Left lung (tissue), 10 donors: Measurements from ENCODE around the gene CAMTA1. TPM values are rescaled to one million over a fixed set of nuclear protein-coding genes. Genes with fewer than 3 reads are reported as not detected.

Experiments
- ATAC-seq: fragments of 200-7000 bp; cut with Tn5 transposase; one replicate; pipeline ENCODE4 v1.9.1; 2020; ENCODE audit warnings: moderate library complexity
- DNase-seq, 4 donors: peaks; one replicate each; pipeline ENCODE4 v3.0.0-alpha.2; 2013 to 2020
- H3K27ac ChIP-seq, 2 donors: fragments of 200-600 bp; sonication (generic) in 1 of 2; one replicate each; pipeline versions ENCODE4 v1.5.0 to v1.8.0; 2020 to 2021
- H3K27me3 ChIP-seq, 2 donors: fragments of 200-600 bp; sonication (generic) in 1 of 2; one replicate each; pipeline versions ENCODE4 v1.5.0 to v1.8.0; 2020 to 2021
- H3K36me3 ChIP-seq, 2 donors: fragments of 200-600 bp; sonication (generic) in 1 of 2; one replicate each; pipeline versions ENCODE4 v1.5.0 to v1.8.0; 2020 to 2021
- H3K4me1 ChIP-seq, 2 donors: fragments of 200-600 bp; one replicate each; pipeline ENCODE4 v1.8.0; 2021
- H3K4me3 ChIP-seq, 2 donors: fragments of 200-600 bp; sonication (generic) in 1 of 2; one replicate each; pipeline versions ENCODE4 v1.5.0 to v1.8.0; 2020 to 2021; ENCODE audit warnings: mild to moderate bottlenecking in 1 of 2
- H3K9me3 ChIP-seq, 2 donors: fragments of 200-600 bp; sonication (generic) in 1 of 2; one replicate each; pipeline versions ENCODE4 v1.5.0 to v1.8.0; 2020 to 2021
- intact Hi-C, 2 donors: fragments of 100-400 bp; cut with DNase I; formaldehyde crosslinking; loops; one replicate each; pipeline versions ENCODE4 v1.11.2 to v1.14.2; 2022
- polyA plus RNA-seq, 6 donors: library from polyadenylated mRNA; unstranded; fragments of 120-200 nt; gene quantifications; one replicate each; pipeline ENCODE4 v1.2.1, GENCODE V29; 2013; ENCODE audit not compliant: insufficient read length in 6 of 6
- total RNA-seq, 2 donors: library from RNA; stranded (reverse); fragmentation: NEBNext Ultra II Directional; extraction: Animal tissue kit (Norgen Biotek cat#: 25700); gene quantifications; one replicate each; pipeline ENCODE4 v1.2.1, GENCODE V29; 2021
- TF ChIP-seq, protein P1 (sequence below), 2 donors: fragments of 200-600 bp; sonication (generic) in 1 of 2; IDR thresholded peaks; one replicate each; pipeline versions ENCODE4 v1.5.0 to v1.8.0; 2021; ENCODE audit warnings: antibody characterized with exemption in 2 of 2
- donor health status: DM: no; HTN: yes; CAD: no.
- donor health status: DM: no; HTN: no; CAD: no.

The CAMTA1 gene
- total and polyA plus RNA-seq, 8 donors: 42.7 to 69.1 (median 49.4) TPM

DNA sequence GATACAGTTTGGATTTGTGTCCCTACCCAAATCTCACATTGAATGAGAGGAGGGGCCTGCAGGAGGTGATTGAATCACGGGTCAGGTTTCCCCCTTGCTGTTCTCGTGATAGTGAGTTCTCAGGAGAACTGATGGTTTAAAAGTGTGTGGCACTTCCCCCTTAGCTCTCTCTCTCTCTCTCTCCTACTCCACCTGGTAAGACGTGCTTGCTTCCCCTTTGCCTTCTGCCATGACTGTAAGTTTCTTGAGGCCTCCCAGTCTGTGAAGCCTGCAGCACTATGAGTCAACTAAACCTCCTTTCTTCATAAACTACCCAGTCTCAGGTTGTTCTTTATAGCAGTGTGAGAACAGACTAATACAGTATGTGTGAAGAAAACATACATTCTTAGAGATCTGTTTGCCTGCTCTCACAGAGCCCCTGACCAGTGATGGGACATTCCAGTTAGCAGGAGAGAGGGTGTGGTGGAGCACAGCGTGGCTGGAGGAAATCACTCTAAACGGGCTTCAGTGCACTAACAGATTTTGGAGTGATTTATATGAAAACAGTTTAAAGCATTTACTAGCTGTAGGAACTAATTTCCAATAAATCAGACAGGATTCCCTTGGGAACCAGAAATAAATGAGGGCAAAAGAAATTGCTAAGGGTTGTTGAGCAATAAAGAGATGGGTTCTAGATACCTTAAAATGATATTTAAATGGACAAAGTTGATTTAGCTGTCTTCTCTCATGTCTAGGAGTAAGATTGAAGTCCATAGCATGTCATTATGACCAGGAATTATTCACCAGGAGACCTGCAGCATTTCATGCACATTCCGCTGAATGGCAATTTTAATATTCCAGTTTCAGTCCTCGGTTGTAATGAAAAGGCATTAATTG, 411.0 kb downstream of the CAMTA1 start:
- Histone ChIP-seq H3K27me3 (peaks cover 0 to 20% of the 10 kb centered on the region in 2 donors), H3K27ac (no peak overlapping the region), H3K36me3 (no peaks in the 10 kb centered on the region), H3K4me3 (no peak overlapping the region), H3K9me3 (no peaks in the 10 kb centered on the region), H3K4me1 (no peaks in the 10 kb centered on the region)
- no peak for ATAC-seq
- DNase-seq: no peak
- TF ChIP-seq, protein P1, sequence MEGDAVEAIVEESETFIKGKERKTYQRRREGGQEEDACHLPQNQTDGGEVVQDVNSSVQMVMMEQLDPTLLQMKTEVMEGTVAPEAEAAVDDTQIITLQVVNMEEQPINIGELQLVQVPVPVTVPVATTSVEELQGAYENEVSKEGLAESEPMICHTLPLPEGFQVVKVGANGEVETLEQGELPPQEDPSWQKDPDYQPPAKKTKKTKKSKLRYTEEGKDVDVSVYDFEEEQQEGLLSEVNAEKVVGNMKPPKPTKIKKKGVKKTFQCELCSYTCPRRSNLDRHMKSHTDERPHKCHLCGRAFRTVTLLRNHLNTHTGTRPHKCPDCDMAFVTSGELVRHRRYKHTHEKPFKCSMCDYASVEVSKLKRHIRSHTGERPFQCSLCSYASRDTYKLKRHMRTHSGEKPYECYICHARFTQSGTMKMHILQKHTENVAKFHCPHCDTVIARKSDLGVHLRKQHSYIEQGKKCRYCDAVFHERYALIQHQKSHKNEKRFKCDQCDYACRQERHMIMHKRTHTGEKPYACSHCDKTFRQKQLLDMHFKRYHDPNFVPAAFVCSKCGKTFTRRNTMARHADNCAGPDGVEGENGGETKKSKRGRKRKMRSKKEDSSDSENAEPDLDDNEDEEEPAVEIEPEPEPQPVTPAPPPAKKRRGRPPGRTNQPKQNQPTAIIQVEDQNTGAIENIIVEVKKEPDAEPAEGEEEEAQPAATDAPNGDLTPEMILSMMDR (IDR thresholded peaks at IDR 0.05): no peak
- intact Hi-C loops: no loop called here

DNA sequence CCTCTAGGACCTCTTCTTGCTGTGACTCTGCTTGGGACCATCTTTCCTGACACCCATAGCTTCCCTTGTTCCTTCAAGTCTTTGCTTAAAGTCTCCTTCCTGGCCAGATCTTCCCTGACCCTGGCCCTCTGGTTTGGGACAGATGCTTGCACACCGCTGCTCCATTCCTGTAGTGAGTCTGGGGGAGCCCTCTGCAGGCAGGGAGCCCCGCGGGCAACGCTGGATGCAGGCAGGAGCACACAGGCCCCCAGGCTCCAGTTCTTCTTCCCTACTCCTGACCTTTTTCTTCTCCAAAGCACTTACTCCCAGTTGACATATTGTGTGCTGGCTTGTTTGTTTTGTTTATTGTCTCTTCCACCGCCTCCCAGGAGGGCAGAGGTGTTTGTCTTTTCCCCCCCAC, 413.4 kb downstream of the CAMTA1 start:
- no peak for ATAC-seq
- intact Hi-C loops: no loop called here
- peaks cover 0 to 20% of the 10 kb centered on the region in 2 donors for H3K27me3 ChIP-seq
- no peak overlapping the region for H3K4me3 ChIP-seq
- TF ChIP-seq, protein P1 (IDR thresholded peaks at IDR 0.05): no peak
- H3K27ac ChIP-seq: no peak overlapping the region
- H3K36me3 ChIP-seq: no peaks in the 10 kb centered on the region
- H3K4me1 ChIP-seq: no peaks in the 10 kb centered on the region
- no peak for DNase-seq
- H3K9me3 ChIP-seq: no peaks in the 10 kb centered on the region

DNA sequence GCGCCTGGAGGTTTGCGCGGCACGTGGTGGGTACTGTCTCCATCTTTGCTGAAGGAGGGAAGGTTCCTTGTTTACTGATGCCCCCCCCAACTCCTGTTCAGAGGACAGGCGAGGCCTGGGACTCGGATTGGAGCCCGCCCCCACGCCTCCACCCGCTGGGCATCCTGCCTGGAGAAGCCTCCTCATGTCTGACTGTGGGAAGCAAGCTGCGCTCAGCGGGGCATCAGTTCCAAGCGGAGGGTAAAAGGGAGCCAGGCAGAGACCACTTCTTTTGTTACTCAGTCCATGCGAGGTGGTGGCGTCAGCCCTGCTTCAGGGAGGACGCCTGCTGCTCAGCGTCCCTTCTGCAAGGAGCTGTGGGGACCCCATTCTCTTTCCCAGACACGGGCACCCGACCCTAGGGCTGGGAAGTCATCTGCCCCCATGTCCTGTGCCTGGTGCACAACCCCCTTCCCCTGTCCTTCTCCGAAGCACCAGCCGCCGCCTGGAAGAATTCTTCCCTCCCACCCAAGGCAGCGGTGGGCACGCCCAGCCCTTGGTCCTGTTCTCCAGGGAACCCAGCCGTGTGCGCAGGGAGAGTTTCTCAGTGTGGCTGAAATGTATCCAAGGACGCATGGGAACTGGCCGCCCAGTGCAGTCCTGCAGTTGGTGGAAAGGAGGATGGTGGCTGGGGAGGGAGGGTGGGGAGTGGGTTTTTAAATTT, 414.0 kb downstream of the CAMTA1 start:
- TF ChIP-seq, protein P1 (IDR thresholded peaks at IDR 0.05): no peak
- ATAC-seq (no peak), DNase-seq (no peak)
- no peaks in the 10 kb centered on the region for H3K4me1 ChIP-seq
- H3K9me3 ChIP-seq: no peaks in the 10 kb centered on the region
- H3K4me3 ChIP-seq: no peak overlapping the region
- H3K27ac ChIP-seq: no peak overlapping the region
- intact Hi-C loops: no loop called here
- H3K36me3 ChIP-seq: no peaks in the 10 kb centered on the region
- peaks cover 0 to 20% of the 10 kb centered on the region in 2 donors for H3K27me3 ChIP-seq

DNA sequence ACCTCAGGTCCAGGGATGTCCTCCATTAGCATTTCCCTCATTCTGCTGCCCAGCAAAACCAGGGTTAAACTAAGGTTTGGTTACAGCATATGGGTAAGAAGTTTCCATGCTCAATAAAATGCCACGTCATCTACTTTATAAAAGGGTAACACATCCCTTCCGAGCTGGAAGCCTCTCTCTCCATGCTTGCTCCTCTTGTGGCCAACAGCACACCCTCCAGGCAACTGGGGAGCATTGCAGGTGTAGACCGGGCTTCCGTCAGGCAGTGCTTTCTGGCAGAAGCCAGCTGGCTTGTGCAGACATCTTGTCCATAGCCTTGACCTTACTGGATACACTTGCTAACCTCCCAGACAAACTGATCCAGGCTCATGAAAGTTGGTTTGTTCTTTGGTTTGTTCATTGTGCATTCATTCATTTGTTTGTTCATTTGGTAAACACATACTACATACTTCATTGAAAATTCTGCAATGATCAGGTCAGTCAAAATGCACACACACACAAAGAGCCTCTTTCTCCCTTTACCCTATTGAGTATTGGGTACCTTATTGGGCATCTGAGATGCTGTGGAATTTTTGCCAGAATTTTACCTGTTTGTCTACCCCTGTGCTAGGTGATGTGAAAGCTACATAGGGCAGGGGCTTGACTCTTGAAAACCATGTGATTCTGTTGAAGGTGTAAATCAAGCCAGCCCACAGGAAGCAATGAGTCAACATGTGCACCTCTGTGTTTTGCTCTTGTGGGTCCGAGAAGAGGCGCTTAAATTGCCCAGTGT, 422.8 kb downstream of the CAMTA1 start:
- peaks cover 0 to 43% of the 10 kb centered on the region in 2 donors for H3K27me3 ChIP-seq
- H3K27ac ChIP-seq: no peak overlapping the region
- DNase-seq: peak in 2 of 4 donors; percentile 41 to 51
- ATAC-seq: peak; percentile 95
- H3K36me3 ChIP-seq: no peaks in the 10 kb centered on the region
- TF ChIP-seq, protein P1 (IDR thresholded peaks at IDR 0.05): peak; percentile 32 to 40
- H3K4me3 ChIP-seq: no peak overlapping the region
- intact Hi-C loops: no loop called here
- no peaks in the 10 kb centered on the region for H3K4me1 ChIP-seq
- H3K9me3 ChIP-seq: no peaks in the 10 kb centered on the region
